ENCODE results near the gene PNPLA5. TPM values are rescaled to one million over a fixed set of nuclear protein-coding genes. Genes with fewer than 3 reads are reported as not detected.

Gene PNPLA5
- polyA plus RNA-seq, 2 of the 4 experiments (the other 2 are of a cell fraction), result not detected

DNA sequence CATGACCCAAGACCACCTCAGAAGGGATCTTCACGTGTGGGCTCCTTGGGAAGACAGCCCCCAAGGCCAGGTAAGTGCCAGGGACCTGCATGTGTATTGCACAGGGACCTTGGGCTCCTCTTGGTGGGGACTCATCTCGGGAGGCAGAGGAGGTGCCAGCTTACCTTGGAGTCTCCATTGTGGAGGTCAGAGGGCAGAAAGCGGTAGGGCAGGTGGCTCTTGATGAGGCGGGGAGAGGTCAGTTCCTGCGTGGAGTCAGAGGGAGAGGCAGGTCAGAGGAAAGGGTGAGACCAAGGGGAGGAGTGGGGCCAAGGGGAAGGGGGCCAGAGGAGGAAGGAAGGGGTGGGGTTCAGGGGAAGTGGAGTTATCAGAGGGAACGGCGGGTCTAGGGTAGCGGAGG, 52.0 kb downstream of the PNPLA5 start:
- DNase-seq (ENCODE audit: low read depth in 1 of 2, low spot score in 1 of 2) (no peak), ATAC-seq (no peak), FAIRE-seq (no peak)
- Histone ChIP-seq H3K4me1 (no peaks in the 10 kb centered on the region), H3K27ac (no peak overlapping the region), H3K9me3 (no peaks in the 10 kb centered on the region), H3K4me2 (no peak overlapping the region), H3K4me3 (no peak overlapping the region)
- ChIA-PET POLR2A (no interaction called here), CTCF (interaction anchor here (1.2 to 1.9 kb wide), 2 partner anchors 14 to 454 kb away, joined by 3 to 6 read pairs; no protein-coding TSS in a partner anchor)
- TF ChIP-seq, protein P1, sequence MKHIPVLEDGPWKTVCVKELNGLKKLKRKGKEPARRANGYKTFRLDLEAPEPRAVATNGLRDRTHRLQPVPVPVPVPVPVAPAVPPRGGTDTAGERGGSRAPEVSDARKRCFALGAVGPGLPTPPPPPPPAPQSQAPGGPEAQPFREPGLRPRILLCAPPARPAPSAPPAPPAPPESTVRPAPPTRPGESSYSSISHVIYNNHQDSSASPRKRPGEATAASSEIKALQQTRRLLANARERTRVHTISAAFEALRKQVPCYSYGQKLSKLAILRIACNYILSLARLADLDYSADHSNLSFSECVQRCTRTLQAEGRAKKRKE (CRISPR knock-in tag; IDR thresholded peaks at IDR 0.05; ENCODE audit: low read depth), result no peak
- TF ChIP-seq PBX3 (IDR thresholded peaks at IDR 0.05), result no peak
- TF ChIP-seq HOXB5 (CRISPR knock-in tag; IDR thresholded peaks at IDR 0.05), result no peak
- TF ChIP-seq, protein P2, sequence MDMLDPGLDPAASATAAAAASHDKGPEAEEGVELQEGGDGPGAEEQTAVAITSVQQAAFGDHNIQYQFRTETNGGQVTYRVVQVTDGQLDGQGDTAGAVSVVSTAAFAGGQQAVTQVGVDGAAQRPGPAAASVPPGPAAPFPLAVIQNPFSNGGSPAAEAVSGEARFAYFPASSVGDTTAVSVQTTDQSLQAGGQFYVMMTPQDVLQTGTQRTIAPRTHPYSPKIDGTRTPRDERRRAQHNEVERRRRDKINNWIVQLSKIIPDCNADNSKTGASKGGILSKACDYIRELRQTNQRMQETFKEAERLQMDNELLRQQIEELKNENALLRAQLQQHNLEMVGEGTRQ (IDR thresholded peaks at IDR 0.05), result no peak
- TF ChIP-seq TP53 (CRISPR knock-in tag; IDR thresholded peaks at IDR 0.05), result no peak
- TF ChIP-seq RNF2 (IDR thresholded peaks at IDR 0.05; ENCODE audit: borderline replicate concordance, low read depth), result no peak
- no peak for TF ChIP-seq CBX2 (IDR thresholded peaks at IDR 0.05; ENCODE audit: borderline replicate concordance, low read depth)
- no peak for TF ChIP-seq SREBF2 (IDR thresholded peaks at IDR 0.05)
- 42% methylated on average over 8 of the region's 8 CpGs for WGBS (ENCODE audit: missing lambda C conversion rate)

DNA sequence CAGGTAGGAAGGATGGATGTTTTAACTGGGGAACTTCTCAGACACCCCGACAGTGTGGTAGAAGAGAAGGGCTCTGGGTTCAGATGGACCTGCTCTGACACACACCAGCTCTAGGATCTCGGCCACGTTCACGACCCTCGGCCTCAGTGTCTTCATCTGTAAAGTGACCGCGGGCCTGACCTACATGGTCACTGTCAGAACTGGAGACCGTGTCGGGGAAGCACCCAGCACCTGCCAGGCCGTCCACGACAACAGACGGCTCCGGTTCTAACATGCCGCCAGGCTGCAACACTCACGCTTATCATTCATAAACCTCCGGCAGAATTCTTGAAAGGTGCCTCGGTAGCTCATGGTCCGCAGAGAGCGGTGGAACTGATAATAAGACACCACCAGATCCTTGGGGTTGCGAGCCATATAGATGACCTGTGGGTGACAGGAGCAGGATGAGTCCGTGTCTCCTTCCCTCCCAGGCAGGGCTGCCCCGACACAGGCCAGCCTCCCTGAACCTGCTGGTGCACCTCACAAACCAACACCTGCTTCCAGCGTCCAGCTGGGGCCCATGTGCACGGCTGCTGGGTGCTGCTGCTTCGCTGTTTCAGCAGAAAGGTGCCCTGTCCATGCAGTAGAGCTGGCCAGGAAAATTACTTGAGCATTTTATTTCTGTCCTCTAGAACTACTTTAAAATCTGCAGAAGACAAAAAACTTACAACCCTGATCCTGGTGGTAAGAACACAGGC, 53.1 kb downstream of the PNPLA5 start:
- POLR2A ChIA-PET, result no interaction called here
- ATAC-seq (no peak), DNase-seq (ENCODE audit: low read depth in 1 of 2, low spot score in 1 of 2) (no peak), FAIRE-seq (no peak)
- H3K4me3 ChIP-seq, result no peak overlapping the region
- CTCF ChIA-PET, result interaction anchor here (1.2 to 1.9 kb wide), 3 partner anchors 9 to 453 kb away, joined by 3 to 6 read pairs (median 3); no protein-coding TSS in a partner anchor
- WGBS (ENCODE audit: missing lambda C conversion rate), result 82% methylated on average over 20 of the region's 25 CpGs
- no peaks in the 10 kb centered on the region for H3K9me3 ChIP-seq
- no peak overlapping the region for H3K27ac ChIP-seq
- H3K4me1 ChIP-seq, result no peaks in the 10 kb centered on the region
- H3K4me2 ChIP-seq, result no peak overlapping the region
- TF ChIP-seq ELK1 (IDR thresholded peaks at IDR 0.05; ENCODE audit: low read depth, low read length), result no peak
- no peak for TF ChIP-seq ESRRA (IDR thresholded peaks at IDR 0.05; ENCODE audit: borderline replicate concordance, low read length)
- no peak for TF ChIP-seq ZFP36 (IDR thresholded peaks at IDR 0.05; ENCODE audit: borderline replicate concordance, partially characterized antibody)
- no peak for TF ChIP-seq MAX (IDR thresholded peaks at IDR 0.05)
- TF ChIP-seq CBX8 (IDR thresholded peaks at IDR 0.05), result no peak

DNA sequence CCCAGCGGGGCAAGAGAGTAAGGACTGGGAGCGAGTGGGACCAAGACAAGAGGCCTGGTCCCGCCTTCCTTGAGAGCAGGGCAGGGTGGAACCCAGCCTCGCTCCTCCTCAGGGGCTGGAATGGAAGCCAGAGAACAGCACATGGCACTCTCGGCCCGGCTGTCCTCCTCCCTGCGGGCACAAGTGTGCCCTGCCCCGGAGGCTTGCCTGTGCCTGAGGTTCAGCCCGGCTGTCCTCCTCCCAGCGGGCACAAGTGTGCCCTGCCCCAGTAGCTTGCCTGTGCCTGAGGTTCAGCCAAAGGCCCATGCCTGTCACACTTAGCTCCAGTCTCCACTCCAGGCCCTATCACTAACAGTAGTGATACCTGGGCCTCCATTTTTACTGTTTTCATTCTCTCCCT, 53.7 kb downstream of the PNPLA5 start:
- Histone ChIP-seq H3K9me3 (no peaks in the 10 kb centered on the region), H3K4me3 (no peak overlapping the region), H3K27ac (no peak overlapping the region), H3K4me2 (no peak overlapping the region), H3K4me1 (no peaks in the 10 kb centered on the region)
- ChIA-PET CTCF (interaction anchor here (0.8 to 1.9 kb wide), 3 partner anchors 9 to 12 kb away, joined by 3 to 6 read pairs (median 3); no protein-coding TSS in a partner anchor), POLR2A (no interaction called here)
- WGBS (ENCODE audit: missing lambda C conversion rate), result 72% methylated on average over 4 of the region's 10 CpGs
- DNase-seq (ENCODE audit: low read depth in 1 of 2, low spot score in 1 of 2) (no peak), FAIRE-seq (no peak), ATAC-seq (no peak; a peak in 1 of 6 replicates)
- TF ChIP-seq GATA3 (IDR thresholded peaks at IDR 0.05; ENCODE audit: borderline replicate concordance), result no peak
- TF ChIP-seq RFX5 (IDR thresholded peaks at IDR 0.05), result no peak
- TF ChIP-seq REST (IDR thresholded peaks at IDR 0.05), result no peak
- no peak for TF ChIP-seq E2F6 (IDR thresholded peaks at IDR 0.05; ENCODE audit: borderline replicate concordance, low read depth)
- no peak for TF ChIP-seq RCOR1 (IDR thresholded peaks at IDR 0.05; ENCODE audit: low read depth, low read length)
- no peak for TF ChIP-seq MAZ (IDR thresholded peaks at IDR 0.05; ENCODE audit: borderline replicate concordance, low read depth, low read length)
- no peak for TF ChIP-seq BHLHE40 (IDR thresholded peaks at IDR 0.05; ENCODE audit: low read depth, low read length)
- no peak for TF ChIP-seq CHD2 (IDR thresholded peaks at IDR 0.05; ENCODE audit: low read length, partially characterized antibody)
- TF ChIP-seq RAD21 (conservative IDR thresholded peaks at IDR 0.05 in 1 of 2, IDR thresholded peaks at IDR 0.05 in 1 of 2), result no peak
- no peak for TF ChIP-seq HOXA7 (CRISPR knock-in tag; IDR thresholded peaks at IDR 0.05)
- no peak for TF ChIP-seq FOSB (CRISPR knock-in tag; IDR thresholded peaks at IDR 0.05)

Measured in A549 (cell line).